Esophagus muscularis mucosa (tissue), 4 donors: ENCODE results near the gene UQCRC1.

Experiments
- CTCF ChIP-seq, 3 experiments: fragments of 200-600 bp in 2 of 3; fragments of 450-650 bp in 1 of 3; sonication (generic) in 2 of 3; IDR thresholded peaks; one replicate each; pipeline ENCODE4 v1.5.1; 2017 to 2019; ENCODE audit warnings: antibody characterized with exemption in 3 of 3, mild to moderate bottlenecking in 2 of 3, moderate library complexity in 1 of 3
- EP300 ChIP-seq: sonication (generic); formaldehyde crosslinking; IDR thresholded peaks from one replicate; pipeline ENCODE4 v1.6.1; 2017; ENCODE audit warnings: antibody characterized with exemption
- POLR2A ChIP-seq: fragments of 450-650 bp; IDR thresholded peaks from one replicate; pipeline ENCODE4 v1.6.1; 2017; ENCODE audit warnings: antibody characterized with exemption, moderate library complexity, mild to moderate bottlenecking, low read depth

- TF ChIP-seq CTCF (IDR thresholded peaks at IDR 0.05) (no peak), EP300 (no peak), POLR2A (no peak)
These were observed 33.2 kb upstream of the UQCRC1 start for GRCh38 chr3:48642605-48643004.
